NT2/D1 (cell line): ENCODE measurements around the gene TSC2.

Source experiments
- SUZ12 ChIP-seq: IDR thresholded peaks from 2 replicates; pipeline ENCODE4 v1.6.1; 2011; ENCODE audit not compliant: insufficient read length, insufficient read depth; ENCODE audit errors: extremely low read depth
- YY1 ChIP-seq: IDR thresholded peaks from 2 replicates; pipeline ENCODE4 v1.6.1; 2011; ENCODE audit not compliant: insufficient read length, insufficient read depth
- ZNF274 ChIP-seq: IDR thresholded peaks from 2 replicates; pipeline ENCODE4 v1.6.1; 2011; ENCODE audit warnings: mild to moderate bottlenecking, low read depth, low read length

DNA sequence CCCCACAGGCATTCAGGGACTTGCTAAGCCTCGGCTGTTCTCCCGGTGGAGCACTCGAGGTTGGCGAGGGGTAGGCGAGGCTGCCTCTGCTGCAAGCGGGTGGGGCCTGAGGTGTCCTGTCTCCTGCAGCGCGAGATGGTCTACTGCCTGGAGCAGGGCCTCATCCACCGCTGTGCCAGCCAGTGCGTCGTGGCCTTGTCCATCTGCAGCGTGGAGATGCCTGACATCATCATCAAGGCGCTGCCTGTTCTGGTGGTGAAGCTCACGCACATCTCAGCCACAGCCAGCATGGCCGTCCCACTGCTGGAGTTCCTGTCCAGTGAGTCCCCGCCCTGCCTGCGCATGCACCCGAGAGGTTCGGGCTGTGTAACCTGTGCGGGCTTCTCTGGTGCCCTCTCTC lies 26.3 kb downstream of the TSC2 start:
- no peak for TF ChIP-seq ZNF274
- no peak for TF ChIP-seq SUZ12
- TF ChIP-seq YY1: no peak
